PC-3 (cell line): ENCODE measurements around the gene DNAJC3. TPM values are rescaled to one million over a fixed set of nuclear protein-coding genes. Genes with fewer than 3 reads are reported as not detected.
A peak's percentile ranks its signal among the peaks of the same experiment; 100 is the strongest.
"Not testable (repeated sequence)": the region's sequence is repeated elsewhere in the genome, so short reads cannot be mapped to it uniquely, and the experiment has no call there.

Experiments used
- ATAC-seq: fragments of 200-7000 bp; cut with Tn5 transposase; 2 replicates; pipeline ENCODE4 v1.9.1; 2020; ENCODE audit warnings: mild to moderate bottlenecking, moderate library complexity
- BruUV-seq: library from RNA; stranded (reverse); fragments of 400-500 nt; replicated peaks from 2 replicates; lab custom pipeline; 2021; lab: Mats Ljungman, UMichigan
- CTCF ChIA-PET: fragments of 300-600 bp; sonication (Branson Sonifier 250); formaldehyde crosslinking; loops from one replicate; lab custom pipeline; 2022; ENCODE audit warnings: antibody characterized with exemption; lab: Charles Lee
- POLR2A ChIA-PET: fragments of 300-600 bp; sonication (Branson Sonifier 250); formaldehyde crosslinking; loops from one replicate; lab custom pipeline; 2022; ENCODE audit warnings: antibody characterized with exemption; ENCODE audit not compliant: unreplicated experiment; lab: Charles Lee
- DNase-seq: peaks from one replicate; pipeline ENCODE4 v3.0.0-alpha.2; 2015
- H2AFZ ChIP-seq: fragments of 300-600 bp; sonication (generic); 2 replicates; pipeline ENCODE4 v1.6.0; 2016; ENCODE audit warnings: antibody characterized with exemption, low read length
- H3F3A ChIP-seq: fragments of 300-600 bp; sonication (generic); one replicate; pipeline ENCODE4 v1.6.0; 2017; ENCODE audit warnings: antibody characterized with exemption, low read length, control low read depth, mild to moderate bottlenecking; ENCODE audit not compliant: unreplicated experiment
- H3K27ac ChIP-seq: fragments of 300-600 bp; sonication (generic); 2 replicates; pipeline ENCODE4 v1.5.1; 2016; ENCODE audit warnings: mild to moderate bottlenecking, low read length
- H3K27me3 ChIP-seq: fragments of 300-600 bp; sonication (generic); 2 replicates; pipeline ENCODE4 v1.6.1; 2016; ENCODE audit warnings: low read length, mixed read lengths
- H3K36me3 ChIP-seq: fragments of 300-600 bp; sonication (generic); 2 replicates; pipeline ENCODE4 v1.6.1; 2016; ENCODE audit warnings: low read depth, mixed run types, low read length, mixed read lengths
- H3K4me1 ChIP-seq: fragments of 300-600 bp; sonication (generic); 2 replicates; pipeline ENCODE4 v1.5.1; 2016; ENCODE audit warnings: low read length; ENCODE audit not compliant: insufficient read depth
- H3K4me2 ChIP-seq: fragments of 300-600 bp; sonication (generic); 2 replicates; pipeline ENCODE4 v1.6.0; 2016; ENCODE audit warnings: low read length
- H3K4me3 ChIP-seq: fragments of 300-600 bp; sonication (generic); 2 replicates; pipeline ENCODE4 v1.5.1; 2016; ENCODE audit warnings: mild to moderate bottlenecking, low read length, mixed read lengths
- H3K79me2 ChIP-seq: fragments of 300-600 bp; sonication (generic); 2 replicates; pipeline ENCODE4 v1.6.1; 2017; ENCODE audit warnings: low read length, mixed read lengths
- H3K9ac ChIP-seq: fragments of 300-600 bp; sonication (generic); 2 replicates; pipeline ENCODE4 v1.6.0; 2016; ENCODE audit warnings: mild to moderate bottlenecking, low read length
- H3K9me2 ChIP-seq: fragments of 300-600 bp; sonication (generic); replicated peaks from 2 replicates; pipeline ENCODE4 v1.6.1; 2016; ENCODE audit warnings: mixed run types, low read length, mixed read lengths
- H3K9me3 ChIP-seq: fragments of 300-600 bp; sonication (generic); 2 replicates; pipeline ENCODE4 v1.6.1; 2016; ENCODE audit warnings: low read length, mixed read lengths
- H4K20me1 ChIP-seq: fragments of 300-600 bp; sonication (generic); 2 replicates; pipeline ENCODE4 v1.6.1; 2016; ENCODE audit warnings: low read length, mixed read lengths
- EZH2 ChIP-seq: fragments of 300-600 bp; sonication (generic); IDR thresholded peaks from one replicate; pipeline ENCODE4 v1.6.1; 2017; ENCODE audit warnings: antibody characterized with exemption, mild to moderate bottlenecking, low read length; ENCODE audit not compliant: unreplicated experiment
- EZH2phosphoT487 ChIP-seq: fragments of 300-600 bp; sonication (generic); IDR thresholded peaks from 2 replicates; pipeline ENCODE4 v1.6.1; 2018; ENCODE audit warnings: mild to moderate bottlenecking, antibody characterized with exemption, low read length, borderline replicate concordance
- intact Hi-C: fragments of 100-400 bp; cut with micrococcal nuclease; formaldehyde crosslinking; loops from 2 replicates; pipeline ENCODE4 v1.9.0; 2023
- total RNA-seq: library from RNA; depleted of rRNA; stranded (reverse); fragments of >200 nt; gene quantifications from 2 replicates; pipeline ENCODE4 v1.2.3, GENCODE V29; 2014
- TF ChIP-seq, protein P1 (sequence below): fragments of 300-600 bp; sonication (generic); conservative IDR thresholded peaks from 2 replicates; pipeline ENCODE4 v1.5.1; 2017; ENCODE audit warnings: antibody characterized with exemption, low read depth, mild to moderate bottlenecking, low read length

Gene DNAJC3
- total RNA-seq, 1 experiment from 2014 or later: 20.5 TPM

DNA sequence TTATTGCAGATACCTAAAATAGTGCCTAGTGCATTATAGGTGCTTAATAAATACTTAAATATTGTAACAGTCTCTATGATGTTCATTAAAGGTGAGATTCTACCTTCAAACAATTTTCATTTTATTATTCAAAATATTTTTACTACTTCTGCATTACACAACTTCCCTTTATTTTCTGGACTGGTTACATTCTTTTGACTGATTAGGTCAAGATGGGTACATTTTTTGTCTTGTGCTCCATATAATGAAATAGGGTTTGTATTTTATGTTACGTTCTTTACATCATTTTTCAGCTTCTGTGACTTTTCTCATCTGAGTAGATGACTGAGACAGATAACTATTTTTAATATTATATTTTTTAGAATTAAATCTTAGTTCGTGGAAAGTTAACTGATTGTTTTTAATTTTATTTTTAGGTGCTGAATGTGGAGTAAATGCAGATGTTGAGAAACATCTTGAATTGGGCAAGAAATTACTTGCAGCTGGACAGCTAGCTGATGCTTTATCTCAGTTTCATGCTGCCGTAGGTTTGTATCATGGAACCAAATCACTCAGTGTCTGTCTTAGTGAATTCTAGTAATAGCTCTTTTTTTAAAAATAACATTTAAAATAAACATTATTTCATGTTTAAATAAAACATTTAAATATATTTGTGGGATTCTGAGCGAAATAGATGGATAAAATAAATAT is 32.0 kb downstream of the DNAJC3 start:
- Histone ChIP-seq H3K4me3 (no peak overlapping the region), H3K36me3 (peaks cover 32% of the 10 kb centered on the region), H3K9ac (no peak overlapping the region), H4K20me1 (peaks cover 5% of the 10 kb centered on the region; the same call in 1 of the 2 replicates), H3K9me2 (no peaks in the 10 kb centered on the region), H3K9me3 (no peaks in the 10 kb centered on the region), H3K4me2 (no peak overlapping the region), H3K4me1 (peaks cover 7% of the 10 kb centered on the region), H3K79me2 (peaks cover 43% of the 10 kb centered on the region), H3F3A (peaks cover 1% of the 10 kb centered on the region), H2AFZ (no peak overlapping the region), H3K27me3 (no peaks in the 10 kb centered on the region), H3K27ac (no peak overlapping the region)
- ATAC-seq (no peak), DNase-seq (no peak)
- no TSS peak for BruUV-seq
- ChIA-PET POLR2A (no interaction called here), CTCF (no interaction called here)
- intact Hi-C loops: no loop called here
- TF ChIP-seq, protein P1, sequence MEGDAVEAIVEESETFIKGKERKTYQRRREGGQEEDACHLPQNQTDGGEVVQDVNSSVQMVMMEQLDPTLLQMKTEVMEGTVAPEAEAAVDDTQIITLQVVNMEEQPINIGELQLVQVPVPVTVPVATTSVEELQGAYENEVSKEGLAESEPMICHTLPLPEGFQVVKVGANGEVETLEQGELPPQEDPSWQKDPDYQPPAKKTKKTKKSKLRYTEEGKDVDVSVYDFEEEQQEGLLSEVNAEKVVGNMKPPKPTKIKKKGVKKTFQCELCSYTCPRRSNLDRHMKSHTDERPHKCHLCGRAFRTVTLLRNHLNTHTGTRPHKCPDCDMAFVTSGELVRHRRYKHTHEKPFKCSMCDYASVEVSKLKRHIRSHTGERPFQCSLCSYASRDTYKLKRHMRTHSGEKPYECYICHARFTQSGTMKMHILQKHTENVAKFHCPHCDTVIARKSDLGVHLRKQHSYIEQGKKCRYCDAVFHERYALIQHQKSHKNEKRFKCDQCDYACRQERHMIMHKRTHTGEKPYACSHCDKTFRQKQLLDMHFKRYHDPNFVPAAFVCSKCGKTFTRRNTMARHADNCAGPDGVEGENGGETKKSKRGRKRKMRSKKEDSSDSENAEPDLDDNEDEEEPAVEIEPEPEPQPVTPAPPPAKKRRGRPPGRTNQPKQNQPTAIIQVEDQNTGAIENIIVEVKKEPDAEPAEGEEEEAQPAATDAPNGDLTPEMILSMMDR: no peak
- no peak for TF ChIP-seq EZH2
- TF ChIP-seq EZH2phosphoT487: no peak

DNA sequence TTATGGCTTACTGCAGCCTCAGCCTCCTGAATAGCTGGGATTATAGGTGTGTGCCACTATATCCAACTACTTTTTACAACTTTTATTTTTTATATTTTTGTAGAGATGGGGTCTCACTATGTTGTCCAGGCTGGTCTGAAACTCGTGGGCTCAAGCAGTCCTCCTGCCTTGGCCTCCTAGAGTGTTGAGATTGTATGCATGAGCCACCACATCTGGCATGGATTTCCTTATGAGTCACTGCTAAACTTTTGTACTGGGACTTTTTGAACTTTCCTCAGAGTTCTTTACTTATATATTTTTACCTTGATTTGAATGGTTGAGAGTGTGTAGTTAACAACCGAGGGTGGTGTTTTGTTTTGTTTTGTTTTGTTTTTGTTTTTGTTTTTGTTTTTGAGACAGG is 33.4 kb downstream of the DNAJC3 start:
- peaks cover 17% of the 10 kb centered on the region for H3K4me1 ChIP-seq
- H3K27ac ChIP-seq: no peak overlapping the region
- DNase-seq (peak; percentile 50), ATAC-seq (no peak)
- H3K9ac ChIP-seq: no peak overlapping the region
- no peaks in the 10 kb centered on the region for H3K27me3 ChIP-seq
- POLR2A ChIA-PET: no interaction called here
- intact Hi-C loops: no loop called here
- H2AFZ ChIP-seq: no peak overlapping the region
- CTCF ChIA-PET: no interaction called here
- peaks cover 3% of the 10 kb centered on the region for H3F3A ChIP-seq
- peaks cover 32% of the 10 kb centered on the region for H3K36me3 ChIP-seq
- no peak overlapping the region for H3K4me3 ChIP-seq
- H3K9me2 ChIP-seq: no peaks in the 10 kb centered on the region
- H3K9me3 ChIP-seq: no peaks in the 10 kb centered on the region
- no peak overlapping the region for H3K4me2 ChIP-seq
- TF ChIP-seq EZH2: no peak
- no peak for TF ChIP-seq EZH2phosphoT487
- TF ChIP-seq, protein P1: no peak
- BruUV-seq: no TSS peak
- H3K79me2 ChIP-seq: peaks cover 29% of the 10 kb centered on the region
- no peaks in the 10 kb centered on the region for H4K20me1 ChIP-seq

DNA sequence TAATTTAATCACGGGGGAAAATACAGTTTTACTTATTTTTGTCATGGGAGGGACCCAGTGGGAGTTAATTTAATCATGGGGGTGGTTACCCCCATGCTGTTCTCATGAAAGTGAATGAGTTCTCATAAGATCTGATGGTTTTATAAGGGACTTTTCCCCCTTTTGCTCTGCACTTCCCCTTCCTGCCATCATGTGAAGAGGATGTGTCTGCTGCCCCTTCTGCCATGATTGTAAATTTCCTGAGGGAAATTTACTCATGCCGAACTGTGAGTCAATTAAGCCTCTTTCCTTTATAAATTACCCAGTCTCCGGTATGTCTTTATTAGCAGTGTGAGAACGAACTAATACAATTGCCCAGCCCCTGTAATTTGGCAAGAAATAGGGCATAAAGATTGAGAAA is 35.9 kb downstream of the DNAJC3 start:
- peaks cover 32% of the 10 kb centered on the region for H3K36me3 ChIP-seq
- H3K27me3 ChIP-seq, CTCF ChIA-PET, BruUV-seq, H3K9me2 ChIP-seq, H3K9ac ChIP-seq, H4K20me1 ChIP-seq, DNase-seq, H3K4me3 ChIP-seq, H3K9me3 ChIP-seq, H2AFZ ChIP-seq, H3K4me2 ChIP-seq, POLR2A ChIA-PET, intact Hi-C loops, H3F3A ChIP-seq, H3K27ac ChIP-seq, ATAC-seq: not testable (repeated sequence)
- peaks cover 22% of the 10 kb centered on the region for H3K79me2 ChIP-seq
- H3K4me1 ChIP-seq: peaks cover 19% of the 10 kb centered on the region
